Neuronal stem cell (in vitro differentiated cells): Measurements from ENCODE around the gene INSR.

ENCODE experiments used
- DNase-seq: peaks from one replicate; pipeline ENCODE4 v3.0.0-alpha.2; 2013; ENCODE audit warnings: low spot score
- H2AFZ ChIP-seq: one replicate; pipeline ENCODE4 v1.6.1; 2013; ENCODE audit warnings: mild to moderate bottlenecking, low read length, inconsistent platforms
- H2AK5ac ChIP-seq: 2 replicates; pipeline ENCODE4 v1.6.1; 2013; ENCODE audit warnings: low read depth, mild to moderate bottlenecking, inconsistent platforms, low read length, moderate library complexity, mixed read lengths
- H2BK120ac ChIP-seq: 2 replicates; pipeline ENCODE4 v1.6.1; 2013; ENCODE audit warnings: low read depth, mild to moderate bottlenecking, inconsistent platforms, low read length, moderate library complexity, mixed read lengths
- H2BK12ac ChIP-seq: one replicate; pipeline ENCODE4 v1.6.1; 2013; ENCODE audit warnings: low read length, inconsistent platforms
- H2BK15ac ChIP-seq: 2 replicates; pipeline ENCODE4 v1.6.1; 2013; ENCODE audit warnings: mild to moderate bottlenecking, low read length, inconsistent platforms, mixed read lengths
- H2BK5ac ChIP-seq: one replicate; pipeline ENCODE4 v1.6.1; 2013; ENCODE audit warnings: inconsistent platforms, mild to moderate bottlenecking, low read length, moderate library complexity
- H3K14ac ChIP-seq: one replicate; pipeline ENCODE4 v1.6.1; 2013; ENCODE audit warnings: low read length, inconsistent platforms
- H3K18ac ChIP-seq: 2 replicates; pipeline ENCODE4 v1.6.1; 2013; ENCODE audit warnings: low read length, inconsistent platforms
- H3K23ac ChIP-seq: 2 replicates; pipeline ENCODE4 v1.6.1; 2013; ENCODE audit warnings: low read depth, mild to moderate bottlenecking, mixed read lengths, low read length, inconsistent platforms; ENCODE audit not compliant: poor library complexity
- H3K27ac ChIP-seq: replicated peaks from 3 replicates; pipeline ENCODE4 v1.5.1; 2013; ENCODE audit warnings: low read length, inconsistent platforms
- H3K27me3 ChIP-seq, 3 experiments: 2 replicates each; pipeline ENCODE4 v1.6.1; 2013; ENCODE audit warnings: low read length in 3 of 3, mild to moderate bottlenecking in 2 of 3, inconsistent platforms in 1 of 3, low read depth in 1 of 3, mixed read lengths in 1 of 3, moderate library complexity in 1 of 3; ENCODE audit not compliant: control insufficient read depth in 3 of 3, insufficient read depth in 3 of 3
- H3K36me3 ChIP-seq, 2 donors: replicated peaks in 1 of 2; 2 replicates each; pipeline ENCODE4 v1.6.1; 2013; ENCODE audit warnings: low read length in 2 of 2; ENCODE audit not compliant: control insufficient read depth in 2 of 2, insufficient read depth in 2 of 2
- H3K4ac ChIP-seq: 2 replicates; pipeline ENCODE4 v1.6.1; 2013; ENCODE audit warnings: inconsistent platforms, mild to moderate bottlenecking, low read length, moderate library complexity
- H3K4me1 ChIP-seq, 2 donors: 1 replicate in 1 of 2; 2 replicates in 1 of 2; pipeline ENCODE4 v1.6.1; 2013; ENCODE audit warnings: low read length in 2 of 2, low read depth in 1 of 2; ENCODE audit not compliant: control insufficient read depth in 2 of 2, insufficient read depth in 1 of 2
- H3K4me2 ChIP-seq: one replicate; pipeline ENCODE4 v1.6.1; 2013; ENCODE audit warnings: mild to moderate bottlenecking, low read length, inconsistent platforms; ENCODE audit not compliant: insufficient read depth, poor library complexity, severe bottlenecking
- H3K4me3 ChIP-seq, 2 donors: 2 replicates each; pipeline ENCODE4 v1.5.1; 2013; ENCODE audit warnings: low read length in 2 of 2, mild to moderate bottlenecking in 2 of 2, inconsistent platforms in 1 of 2, moderate library complexity in 1 of 2
- H3K79me1 ChIP-seq: one replicate; pipeline ENCODE4 v1.6.1; 2013; ENCODE audit warnings: low read depth, mild to moderate bottlenecking, inconsistent platforms, low read length, moderate library complexity
- H3K9ac ChIP-seq: one replicate; pipeline ENCODE4 v1.6.1; 2013; ENCODE audit warnings: mild to moderate bottlenecking, low read depth, low read length, inconsistent platforms; ENCODE audit not compliant: poor library complexity
- H3K9me3 ChIP-seq, 2 donors: replicated peaks in 1 of 2; 2 replicates each; pipeline versions ENCODE3 to v1.6.1; 2013; ENCODE audit warnings: low read length in 2 of 2, mild to moderate bottlenecking in 2 of 2, inconsistent platforms in 1 of 2, low read depth in 1 of 2, mixed read lengths in 1 of 2, moderate library complexity in 1 of 2; ENCODE audit not compliant: control insufficient read depth in 2 of 2, insufficient read depth in 1 of 2
- H4K8ac ChIP-seq: one replicate; pipeline ENCODE4 v1.6.1; 2013; ENCODE audit warnings: low read depth, mild to moderate bottlenecking, inconsistent platforms, low read length, moderate library complexity
- H4K91ac ChIP-seq: one replicate; pipeline ENCODE4 v1.6.1; 2013; ENCODE audit warnings: low read length, low read depth, mild to moderate bottlenecking, inconsistent platforms; ENCODE audit not compliant: poor library complexity
- WGBS, 2 donors: extraction: QIAGEN DNeasy Blood & Tissue Kit; methylation state at CpG; one replicate each; pipeline ENCODE4 v1.1.7; 2013; ENCODE audit warnings: missing lambda C conversion rate in 2 of 2, mixed read lengths in 1 of 2; ENCODE audit not compliant: insufficient read length in 2 of 2, insufficient replicate concordance in 1 of 2; ENCODE audit errors: extremely low coverage in 2 of 2; 5-methylcytosine and 5-hydroxymethylcytosine counted together

The INSR gene

DNA sequence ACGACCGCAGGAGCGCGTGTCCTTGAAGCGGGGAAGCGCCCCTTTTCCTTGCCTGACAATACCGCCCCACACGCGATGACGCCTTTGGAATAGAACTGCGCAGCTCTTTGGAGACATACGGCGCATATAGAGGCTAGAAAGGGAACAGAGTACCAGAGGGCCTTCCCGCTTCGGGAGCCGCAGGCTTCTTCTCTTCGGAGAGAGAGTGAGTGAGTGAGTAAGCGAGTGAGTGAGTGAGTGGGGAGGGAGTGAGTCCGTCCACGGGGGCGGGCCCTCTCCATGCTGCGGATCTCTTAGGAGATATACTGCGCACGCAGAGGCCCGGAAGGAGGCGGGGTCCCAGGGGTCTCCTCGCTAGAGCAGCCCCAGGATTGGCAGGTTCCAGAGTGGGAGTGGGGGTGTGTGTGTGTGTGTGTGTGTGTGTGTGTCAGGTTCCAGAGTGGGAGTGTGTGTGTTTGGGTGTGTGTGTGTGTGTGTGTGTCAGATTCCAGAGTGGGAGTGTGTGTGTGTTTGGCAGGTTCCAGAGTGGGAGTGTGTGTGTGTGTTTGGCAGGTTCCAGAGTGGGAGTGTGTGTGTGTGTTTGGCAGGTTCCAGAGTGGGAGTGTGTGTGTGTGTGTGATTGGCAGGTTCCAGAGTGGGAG is 97.0 kb downstream of the INSR start:
- H2BK15ac ChIP-seq: no peak overlapping the region
- H2BK12ac ChIP-seq: no peak overlapping the region
- H3K4me2 ChIP-seq: peak overlapping the region; percentile 68
- H2AK5ac ChIP-seq: no peak overlapping the region
- H2BK5ac ChIP-seq: no peak overlapping the region
- H3K4me3 ChIP-seq: peak overlapping the region; percentile 65 to 83
- H3K14ac ChIP-seq: no peak overlapping the region
- H3K36me3 ChIP-seq: no peaks in the 10 kb centered on the region
- no peak overlapping the region for H3K4ac ChIP-seq
- peak overlapping the region; percentile 89 for H3K18ac ChIP-seq
- peaks cover 0 to 4% of the 10 kb centered on the region in 2 donors for H3K4me1 ChIP-seq
- no CpG with 5 or more reads among the region's 27 CpGs for WGBS, 2 donors
- no peak overlapping the region for H2BK120ac ChIP-seq
- H3K27me3 ChIP-seq: no peaks in the 10 kb centered on the region
- H3K9me3 ChIP-seq: no peaks in the 10 kb centered on the region
- H3K9ac ChIP-seq: no peak overlapping the region
- H2AFZ ChIP-seq: peak overlapping the region; percentile 98
- H3K23ac ChIP-seq: no peak overlapping the region
- H4K91ac ChIP-seq: no peak overlapping the region
- peak; percentile 75 for DNase-seq
- H3K79me1 ChIP-seq: peaks cover 2% of the 10 kb centered on the region
- H3K27ac ChIP-seq: peak overlapping the region; percentile 83
- H4K8ac ChIP-seq: peak overlapping the region; percentile 76

GRCh38 chr19:7196763-7197118 is 97.5 kb downstream of the INSR start:
- Histone ChIP-seq H3K27ac (no peak overlapping the region), H2BK12ac (no peak overlapping the region), H3K4me1 (peaks cover 0 to 5% of the 10 kb centered on the region in 2 donors), H2BK120ac (no peak overlapping the region), H3K9ac (no peak overlapping the region), H4K91ac (no peak overlapping the region), H2AK5ac (no peak overlapping the region), H2BK15ac (no peak overlapping the region), H3K79me1 (peaks cover 2% of the 10 kb centered on the region), H3K18ac (peak overlapping the region; percentile 49), H3K14ac (no peak overlapping the region), H3K4me3 (peak overlapping the region; percentile 65 to 77), H2BK5ac (no peak overlapping the region), H3K36me3 (no peaks in the 10 kb centered on the region), H4K8ac (no peak overlapping the region), H3K4ac (no peak overlapping the region), H3K23ac (no peak overlapping the region), H3K9me3 (no peaks in the 10 kb centered on the region), H3K27me3 (no peaks in the 10 kb centered on the region), H3K4me2 (peak overlapping the region; percentile 68), H2AFZ (peak overlapping the region; percentile 98)
- no peak for DNase-seq
- WGBS, 2 donors: no CpG with 5 or more reads among the region's 8 CpGs

- DNase-seq: no peak
- no peak overlapping the region for H2BK12ac ChIP-seq
- H3K18ac ChIP-seq: no peak overlapping the region
- no peak overlapping the region for H3K9ac ChIP-seq
- H2BK120ac ChIP-seq: no peak overlapping the region
- H2BK15ac ChIP-seq: no peak overlapping the region
- H2AK5ac ChIP-seq: no peak overlapping the region
- no peak overlapping the region for H2BK5ac ChIP-seq
- H3K36me3 ChIP-seq: no peaks in the 10 kb centered on the region
- H3K27me3 ChIP-seq: no peaks in the 10 kb centered on the region
- H3K79me1 ChIP-seq: peaks cover 2% of the 10 kb centered on the region
- no peak overlapping the region for H3K4me2 ChIP-seq
- no CpG with 5 or more reads among the region's 5 CpGs for WGBS, 2 donors
- H3K4ac ChIP-seq: no peak overlapping the region
- no peaks in the 10 kb centered on the region for H3K9me3 ChIP-seq
- H4K91ac ChIP-seq: no peak overlapping the region
- no peak overlapping the region for H3K14ac ChIP-seq
- no peak overlapping the region for H2AFZ ChIP-seq
- peaks cover 0 to 5% of the 10 kb centered on the region in 2 donors for H3K4me1 ChIP-seq
- H3K23ac ChIP-seq: no peak overlapping the region
- no peak overlapping the region for H3K4me3 ChIP-seq
- no peak overlapping the region for H3K27ac ChIP-seq
- H4K8ac ChIP-seq: no peak overlapping the region
Observed at GRCh38 chr19:7195046-7195445, 99.2 kb downstream of the INSR start.

GRCh38 chr19:7194566-7194965 is 99.6 kb downstream of the INSR start:
- Histone ChIP-seq H2AK5ac (no peak overlapping the region), H2BK12ac (no peak overlapping the region), H3K27me3 (no peaks in the 10 kb centered on the region), H4K8ac (no peak overlapping the region), H2BK5ac (no peak overlapping the region), H3K4me2 (no peak overlapping the region), H3K9ac (no peak overlapping the region), H3K18ac (no peak overlapping the region), H3K36me3 (no peaks in the 10 kb centered on the region), H3K79me1 (peaks cover 2% of the 10 kb centered on the region), H4K91ac (no peak overlapping the region), H2BK15ac (no peak overlapping the region), H3K4ac (no peak overlapping the region), H3K27ac (no peak overlapping the region), H3K4me1 (peaks cover 0 to 5% of the 10 kb centered on the region in 2 donors), H3K23ac (no peak overlapping the region), H3K4me3 (no peak overlapping the region), H2BK120ac (no peak overlapping the region), H2AFZ (no peak overlapping the region), H3K9me3 (no peaks in the 10 kb centered on the region), H3K14ac (no peak overlapping the region)
- DNase-seq: no peak
- WGBS, 2 donors: no CpG with 5 or more reads among the region's 9 CpGs
